Sigmoid colon (tissue), 7 donors: ENCODE results near the gene FOXRED2. TPM values are rescaled to one million over a fixed set of nuclear protein-coding genes. Genes with fewer than 3 reads are reported as not detected.
A peak's percentile ranks its signal among the peaks of the same experiment; 100 is the strongest.

Source experiments
- DNase-seq: peaks from one replicate; pipeline ENCODE4 v3.0.0-alpha.2; 2019
- H3K27ac ChIP-seq, 4 donors: fragments of 200-600 bp; sonication (generic); one replicate each; pipeline ENCODE4 v1.5.1; 2016 to 2019; ENCODE audit warnings: mild to moderate bottlenecking in 1 of 4
- H3K27me3 ChIP-seq, 3 donors: fragments of 200-600 bp; sonication (generic); one replicate each; pipeline ENCODE4 v1.5.1; 2019; ENCODE audit warnings: mild to moderate bottlenecking in 1 of 3
- H3K36me3 ChIP-seq, 4 donors: fragments of 200-600 bp; sonication (generic); one replicate each; pipeline ENCODE4 v1.5.1; 2016 to 2019
- H3K4me1 ChIP-seq, 4 donors: fragments of 200-600 bp; sonication (generic); one replicate each; pipeline ENCODE4 v1.5.1; 2017 to 2019
- H3K4me3 ChIP-seq, 4 donors: fragments of 200-600 bp; sonication (generic); one replicate each; pipeline ENCODE4 v1.5.1; 2017 to 2019; ENCODE audit warnings: mild to moderate bottlenecking in 2 of 4, moderate library complexity in 1 of 4
- H3K9me3 ChIP-seq, 4 donors: fragments of 200-600 bp in 3 of 4; sonication (generic) in 3 of 4; one replicate each; pipeline versions ENCODE4 v1.5.1 to v1.6.1; 2013 to 2019
- EP300 ChIP-seq, 4 donors: sonication (generic); formaldehyde crosslinking; IDR thresholded peaks; one replicate each; pipeline ENCODE4 v1.6.1; 2017; ENCODE audit warnings: antibody characterized with exemption in 4 of 4
- POLR2A ChIP-seq, 2 donors: fragments of 450-650 bp; IDR thresholded peaks; one replicate each; pipeline ENCODE4 v1.6.1; 2016; ENCODE audit warnings: antibody characterized with exemption in 2 of 2, mild to moderate bottlenecking in 2 of 2, moderate library complexity in 2 of 2
- POLR2AphosphoS5 ChIP-seq, 4 donors: sonication (generic); formaldehyde crosslinking; IDR thresholded peaks; one replicate each; pipeline ENCODE4 v1.6.1; 2017; ENCODE audit warnings: antibody characterized with exemption in 4 of 4
- WGBS, 2 donors: extraction: QIAGEN DNeasy Blood & Tissue Kit; methylation state at CpG; one replicate each; pipeline ENCODE4 v1.1.7; 2013; 5-methylcytosine and 5-hydroxymethylcytosine counted together
- intact Hi-C: fragments of 100-400 bp; cut with DNase I; formaldehyde crosslinking; loops from one replicate; pipeline ENCODE4 v1.15.1; 2023
- polyA plus RNA-seq, 3 donors: library from polyadenylated mRNA; stranded (reverse); fragments of 200-250 nt; gene quantifications; one replicate each; pipeline ENCODE4 v1.2.3, GENCODE V29; 2013
- total RNA-seq, 4 donors: library from RNA; depleted of rRNA; stranded (reverse); fragments of >200 nt; gene quantifications; one replicate each; pipeline ENCODE4 v1.1.0, GENCODE V29; 2016
- TF ChIP-seq, protein P1 (sequence below), 4 experiments: fragments of 450-650 bp in 3 of 4; fragments of 200-600 bp in 1 of 4; IDR thresholded peaks; one replicate each; pipeline ENCODE4 v1.5.1; 2016 to 2019; ENCODE audit warnings: antibody characterized with exemption in 4 of 4, mild to moderate bottlenecking in 3 of 4, moderate library complexity in 2 of 4
- donor health status: healthy with polysubstance abuse.
- donor health status: Bipolar disorder and iron deficiency.
- donor health status: healthy.

FOXRED2 gene
- total and polyA plus RNA-seq, 7 donors = under 0.01 to 5.4 (median 4.6) TPM

DNA sequence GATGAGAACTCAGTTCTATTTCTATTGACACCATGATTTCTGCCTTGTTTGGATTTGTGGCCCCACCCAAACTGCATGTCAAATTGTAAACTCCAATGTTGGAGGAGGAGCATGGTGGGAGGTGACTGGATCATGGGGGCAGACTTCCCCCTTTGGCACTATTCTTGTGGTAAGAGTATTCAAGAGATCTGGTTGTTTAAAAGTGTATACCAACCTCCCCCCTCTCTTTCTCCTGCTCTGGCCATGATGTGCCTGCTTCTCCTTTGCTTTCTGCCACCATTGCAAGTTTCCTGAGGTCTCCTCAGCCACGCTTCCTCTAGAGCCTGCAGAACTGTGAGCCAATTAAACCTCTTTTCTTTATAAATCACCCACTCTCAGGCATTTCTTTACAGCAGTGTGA is 7.9 kb upstream of the FOXRED2 start:
- Histone ChIP-seq H3K4me3 (no peak overlapping the region), H3K27ac (no peak overlapping the region), H3K9me3 (no peaks in the 10 kb centered on the region), H3K4me1 (peaks cover 0 to 10% (median 5%) of the 10 kb centered on the region in 4 donors), H3K27me3 (no peaks in the 10 kb centered on the region), H3K36me3 (peaks cover 48 to 95% (median 83%) of the 10 kb centered on the region in 4 donors)
- intact Hi-C loops = no loop called here
- TF ChIP-seq POLR2A (IDR thresholded peaks at IDR 0.05) = no peak
- TF ChIP-seq, protein P1, sequence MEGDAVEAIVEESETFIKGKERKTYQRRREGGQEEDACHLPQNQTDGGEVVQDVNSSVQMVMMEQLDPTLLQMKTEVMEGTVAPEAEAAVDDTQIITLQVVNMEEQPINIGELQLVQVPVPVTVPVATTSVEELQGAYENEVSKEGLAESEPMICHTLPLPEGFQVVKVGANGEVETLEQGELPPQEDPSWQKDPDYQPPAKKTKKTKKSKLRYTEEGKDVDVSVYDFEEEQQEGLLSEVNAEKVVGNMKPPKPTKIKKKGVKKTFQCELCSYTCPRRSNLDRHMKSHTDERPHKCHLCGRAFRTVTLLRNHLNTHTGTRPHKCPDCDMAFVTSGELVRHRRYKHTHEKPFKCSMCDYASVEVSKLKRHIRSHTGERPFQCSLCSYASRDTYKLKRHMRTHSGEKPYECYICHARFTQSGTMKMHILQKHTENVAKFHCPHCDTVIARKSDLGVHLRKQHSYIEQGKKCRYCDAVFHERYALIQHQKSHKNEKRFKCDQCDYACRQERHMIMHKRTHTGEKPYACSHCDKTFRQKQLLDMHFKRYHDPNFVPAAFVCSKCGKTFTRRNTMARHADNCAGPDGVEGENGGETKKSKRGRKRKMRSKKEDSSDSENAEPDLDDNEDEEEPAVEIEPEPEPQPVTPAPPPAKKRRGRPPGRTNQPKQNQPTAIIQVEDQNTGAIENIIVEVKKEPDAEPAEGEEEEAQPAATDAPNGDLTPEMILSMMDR (IDR thresholded peaks at IDR 0.05) = no peak
- WGBS, 2 donors = 88 to 96% methylated on average over 1 of the region's 1 CpG
- DNase-seq = no peak

DNA sequence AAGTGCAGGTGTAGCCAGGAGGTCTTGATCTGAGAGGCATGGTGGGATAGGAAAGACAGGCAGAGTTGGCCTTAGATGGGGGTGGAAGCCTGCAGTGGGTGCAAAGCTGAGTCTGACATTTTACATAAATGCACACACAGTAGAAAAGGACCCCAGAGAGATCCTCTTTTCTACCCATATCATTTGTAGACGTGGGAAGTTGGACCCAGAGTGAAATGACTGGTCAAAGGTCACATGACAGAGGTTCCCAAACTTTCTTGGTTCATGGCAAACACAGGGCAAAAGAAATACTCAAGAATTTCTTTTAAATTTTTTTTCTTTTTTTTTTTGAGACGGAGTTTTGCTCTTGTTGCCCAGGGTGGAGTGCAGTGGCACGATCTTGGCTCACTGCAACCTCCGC is 6.2 kb upstream of the FOXRED2 start:
- DNase-seq = no peak
- 79 to 85% methylated on average over 4 of the region's 4 CpGs for WGBS, 2 donors
- intact Hi-C loops = no loop called here
- Histone ChIP-seq H3K27me3 (no peaks in the 10 kb centered on the region), H3K9me3 (no peaks in the 10 kb centered on the region), H3K36me3 (peaks cover 37 to 77% (median 66%) of the 10 kb centered on the region in 4 donors), H3K4me3 (no peak overlapping the region), H3K4me1 (peaks cover 0 to 10% (median 5%) of the 10 kb centered on the region in 4 donors), H3K27ac (no peak overlapping the region)
- TF ChIP-seq EP300 (IDR thresholded peaks at IDR 0.05) (no peak), POLR2AphosphoS5 (IDR thresholded peaks at IDR 0.05) (no peak), POLR2A (IDR thresholded peaks at IDR 0.05) (no peak)
- TF ChIP-seq, protein P1 (IDR thresholded peaks at IDR 0.05) = no peak

DNA sequence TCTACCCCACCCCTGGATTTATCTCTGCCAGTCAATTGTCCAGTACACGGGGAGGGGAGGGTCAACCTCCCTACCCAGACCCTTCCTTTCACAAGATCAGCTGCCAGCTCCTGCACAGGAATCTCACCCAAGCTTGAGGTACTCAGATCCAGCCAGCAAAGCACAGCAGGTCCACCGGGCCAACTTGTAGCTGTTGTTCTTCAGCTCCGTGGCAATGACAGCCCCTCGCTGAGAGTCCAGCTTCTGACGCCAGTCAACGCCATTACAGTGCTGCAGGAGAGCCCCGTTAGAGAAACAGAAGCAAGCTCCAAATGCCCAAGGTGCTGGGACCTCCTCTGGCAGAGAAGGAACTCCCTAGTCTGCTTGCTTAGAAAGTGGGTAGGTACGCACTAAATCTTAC is 5.5 kb upstream of the FOXRED2 start:
- Histone ChIP-seq H3K27ac (no peak overlapping the region), H3K27me3 (no peaks in the 10 kb centered on the region), H3K4me3 (no peak overlapping the region), H3K9me3 (no peaks in the 10 kb centered on the region), H3K4me1 (peaks cover 0 to 14% (median 7%) of the 10 kb centered on the region in 4 donors), H3K36me3 (peaks cover 33 to 70% (median 60%) of the 10 kb centered on the region in 4 donors)
- 93 to 97% methylated on average over 8 of the region's 8 CpGs for WGBS, 2 donors
- DNase-seq = no peak
- intact Hi-C loops = no loop called here
- TF ChIP-seq POLR2AphosphoS5 (IDR thresholded peaks at IDR 0.05) (no peak), POLR2A (IDR thresholded peaks at IDR 0.05) (no peak), EP300 (IDR thresholded peaks at IDR 0.05) (no peak)
- TF ChIP-seq, protein P1 (IDR thresholded peaks at IDR 0.05) = no peak

DNA sequence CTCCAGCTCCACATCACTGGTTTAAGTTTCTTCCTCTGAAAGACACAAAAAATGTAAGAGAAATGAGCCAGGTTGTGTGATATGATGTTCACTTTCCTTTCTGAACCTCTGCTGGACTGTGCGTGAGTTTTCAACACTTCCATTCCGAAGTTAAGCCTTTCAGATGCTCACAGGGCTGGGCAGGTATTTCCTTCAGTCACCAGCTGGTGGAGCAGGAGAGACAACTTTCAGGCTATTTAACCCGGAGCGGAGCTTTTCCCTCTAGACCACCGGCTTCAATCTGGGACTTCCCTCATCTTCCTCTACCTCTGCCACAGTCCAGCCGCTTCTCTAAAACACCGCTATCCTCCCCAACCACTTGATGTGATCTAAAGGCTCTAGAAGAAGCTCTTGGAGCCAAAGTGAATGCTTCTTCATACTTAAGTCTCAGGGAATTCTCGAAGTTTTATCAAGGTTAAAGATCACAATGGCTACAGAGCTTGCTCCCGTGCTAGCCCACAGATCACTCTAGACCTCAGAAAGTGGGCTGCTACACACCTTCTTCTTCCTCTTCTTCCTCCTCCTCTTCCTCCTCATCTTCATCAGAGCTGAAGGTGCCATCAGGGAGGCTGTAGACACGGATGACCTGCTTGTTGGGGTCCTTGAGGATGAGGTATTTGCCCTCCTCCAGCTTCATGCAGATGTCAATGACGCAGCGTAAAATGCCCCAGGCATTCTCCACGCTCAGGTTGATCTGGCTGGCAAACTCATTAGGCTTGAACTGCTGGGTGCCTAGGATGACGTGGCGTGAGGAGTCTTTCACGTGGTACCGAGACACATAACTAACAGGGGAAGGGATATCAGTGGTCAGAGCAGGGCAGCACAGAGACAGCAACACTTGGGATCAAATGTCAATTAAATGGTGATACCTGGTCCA is 4.4 kb upstream of the FOXRED2 start:
- peaks cover 22 to 59% (median 49%) of the 10 kb centered on the region in 4 donors for H3K36me3 ChIP-seq

More for the DNA sequence above, 4.4 kb upstream of the FOXRED2 start:
- Histone ChIP-seq H3K4me1 (peaks cover 0 to 23% (median 14%) of the 10 kb centered on the region in 4 donors), H3K27me3 (no peaks in the 10 kb centered on the region), H3K9me3 (no peaks in the 10 kb centered on the region), H3K4me3 (no peak overlapping the region), H3K27ac (peak overlapping the region; percentile 33 to 60 (median 46))
- WGBS, 2 donors = 70 to 71% methylated on average over 17 of the region's 17 CpGs
- TF ChIP-seq POLR2AphosphoS5 (IDR thresholded peaks at IDR 0.05) = peak in 1 of 4 donors; percentile 4
- TF ChIP-seq, protein P1 (IDR thresholded peaks at IDR 0.05) = peak; percentile 35 to 62 (median 42)
- TF ChIP-seq EP300 (IDR thresholded peaks at IDR 0.05) = no peak
- intact Hi-C loops = no loop called here
- no peak for DNase-seq
